ENCODE data around the gene DCHS2. TPM values are rescaled to one million over a fixed set of nuclear protein-coding genes. Genes with fewer than 3 reads are reported as not detected.

The DCHS2 gene
- total RNA-seq, 1 donor = under 0.01 TPM

DNA sequence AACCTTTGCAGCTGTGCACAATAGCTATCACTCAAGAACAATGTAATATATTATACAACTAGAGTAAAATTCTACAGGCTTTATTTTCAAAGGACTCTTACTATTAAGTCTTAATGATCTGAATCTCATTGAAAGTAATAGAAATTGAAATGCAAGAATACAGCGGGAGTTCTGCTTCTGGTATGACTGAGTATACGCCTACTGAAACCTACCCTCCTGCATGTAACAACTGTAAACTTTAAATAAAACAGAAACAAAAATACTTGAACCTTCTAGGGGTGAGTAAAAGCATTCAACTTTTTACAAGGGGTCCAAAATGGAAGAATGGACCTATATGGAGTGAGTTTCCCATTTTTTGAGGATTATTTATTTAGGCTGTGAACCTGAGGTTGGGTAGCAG lies 13.5 kb downstream of the DCHS2 start:
- no peak for DNase-seq (ENCODE audit: low read depth)
- TF ChIP-seq, protein P1, sequence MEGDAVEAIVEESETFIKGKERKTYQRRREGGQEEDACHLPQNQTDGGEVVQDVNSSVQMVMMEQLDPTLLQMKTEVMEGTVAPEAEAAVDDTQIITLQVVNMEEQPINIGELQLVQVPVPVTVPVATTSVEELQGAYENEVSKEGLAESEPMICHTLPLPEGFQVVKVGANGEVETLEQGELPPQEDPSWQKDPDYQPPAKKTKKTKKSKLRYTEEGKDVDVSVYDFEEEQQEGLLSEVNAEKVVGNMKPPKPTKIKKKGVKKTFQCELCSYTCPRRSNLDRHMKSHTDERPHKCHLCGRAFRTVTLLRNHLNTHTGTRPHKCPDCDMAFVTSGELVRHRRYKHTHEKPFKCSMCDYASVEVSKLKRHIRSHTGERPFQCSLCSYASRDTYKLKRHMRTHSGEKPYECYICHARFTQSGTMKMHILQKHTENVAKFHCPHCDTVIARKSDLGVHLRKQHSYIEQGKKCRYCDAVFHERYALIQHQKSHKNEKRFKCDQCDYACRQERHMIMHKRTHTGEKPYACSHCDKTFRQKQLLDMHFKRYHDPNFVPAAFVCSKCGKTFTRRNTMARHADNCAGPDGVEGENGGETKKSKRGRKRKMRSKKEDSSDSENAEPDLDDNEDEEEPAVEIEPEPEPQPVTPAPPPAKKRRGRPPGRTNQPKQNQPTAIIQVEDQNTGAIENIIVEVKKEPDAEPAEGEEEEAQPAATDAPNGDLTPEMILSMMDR (IDR thresholded peaks at IDR 0.05; ENCODE audit: insufficient read depth, low read depth, low read length) = no peak
- no peak overlapping the region for H3K4me3 ChIP-seq (ENCODE audit: low read depth, low read length)

DNA sequence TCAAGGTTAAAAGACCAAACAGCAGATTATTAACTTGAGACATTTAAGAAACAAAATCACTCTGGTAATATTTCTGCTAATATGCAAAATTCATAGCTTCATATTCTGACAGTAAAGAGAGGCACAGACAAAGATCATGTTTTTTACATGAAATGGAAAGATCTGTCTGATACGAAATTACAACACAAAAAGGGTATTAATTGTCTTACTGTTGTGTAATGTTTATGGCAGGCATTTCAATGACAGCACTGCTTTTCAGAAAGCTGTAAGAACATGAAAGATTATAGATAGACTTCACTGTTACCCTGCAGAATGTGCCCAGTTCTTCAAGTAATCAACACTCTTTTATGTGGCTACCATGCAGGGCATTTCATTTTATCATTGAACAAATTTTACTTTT lies 15.4 kb downstream of the DCHS2 start:
- no peak for DNase-seq (ENCODE audit: low read depth)
- TF ChIP-seq, protein P1 (IDR thresholded peaks at IDR 0.05; ENCODE audit: insufficient read depth, low read depth, low read length) = no peak
- H3K4me3 ChIP-seq (ENCODE audit: low read depth, low read length) = no peak overlapping the region

GRCh38 chr4:154475820-154476219 lies 15.8 kb downstream of the DCHS2 start:
- no peak overlapping the region for H3K4me3 ChIP-seq (ENCODE audit: low read depth, low read length)
- no peak for DNase-seq (ENCODE audit: low read depth)
- TF ChIP-seq, protein P1 (IDR thresholded peaks at IDR 0.05; ENCODE audit: insufficient read depth, low read depth, low read length) = no peak

DNA sequence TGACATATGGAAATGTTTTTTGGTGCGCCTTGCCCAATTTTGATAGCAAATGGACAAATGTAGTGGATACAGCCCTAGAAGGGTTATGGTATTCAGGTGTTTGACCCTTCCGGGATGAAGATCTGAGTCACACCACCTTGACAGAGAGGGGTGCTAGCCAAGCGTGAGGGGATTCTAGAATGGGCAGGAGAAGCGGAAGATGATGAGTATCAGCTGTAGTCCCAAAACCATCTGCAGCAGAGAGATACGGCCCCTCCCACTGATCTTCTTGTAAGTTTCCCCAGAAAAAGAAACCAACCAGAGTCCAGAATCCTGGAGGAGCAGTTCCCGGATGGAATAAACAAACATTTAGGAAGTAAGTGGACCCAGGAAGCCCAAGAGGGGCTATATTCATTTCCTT lies 18.1 kb downstream of the DCHS2 start:
- no peak for DNase-seq (ENCODE audit: low read depth)
- no peak overlapping the region for H3K4me3 ChIP-seq (ENCODE audit: low read depth, low read length)
- TF ChIP-seq, protein P1 (IDR thresholded peaks at IDR 0.05; ENCODE audit: insufficient read depth, low read depth, low read length) = no peak

DNA sequence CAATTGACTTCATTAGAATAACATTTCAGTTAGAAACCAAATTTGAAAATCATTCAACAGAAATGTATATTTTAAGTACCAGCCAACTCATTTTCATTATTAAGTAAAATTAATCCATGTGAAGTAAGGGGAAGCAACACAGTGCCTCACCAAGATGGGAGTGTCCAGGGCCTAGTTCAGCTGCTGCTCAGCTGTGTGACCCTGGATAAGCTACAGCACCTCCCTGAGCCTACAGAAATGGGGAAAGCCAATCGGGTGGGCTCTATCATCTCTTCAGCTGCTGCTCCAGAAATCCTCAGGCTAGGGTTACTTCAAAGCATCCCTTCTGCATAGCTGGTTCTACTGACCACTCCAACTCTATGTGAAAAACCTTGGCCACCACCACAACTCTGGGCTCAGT lies 18.7 kb downstream of the DCHS2 start:
- no peak for DNase-seq (ENCODE audit: low read depth)
- TF ChIP-seq, protein P1 (IDR thresholded peaks at IDR 0.05; ENCODE audit: insufficient read depth, low read depth, low read length) = no peak
- H3K4me3 ChIP-seq (ENCODE audit: low read depth, low read length) = no peak overlapping the region

DNA sequence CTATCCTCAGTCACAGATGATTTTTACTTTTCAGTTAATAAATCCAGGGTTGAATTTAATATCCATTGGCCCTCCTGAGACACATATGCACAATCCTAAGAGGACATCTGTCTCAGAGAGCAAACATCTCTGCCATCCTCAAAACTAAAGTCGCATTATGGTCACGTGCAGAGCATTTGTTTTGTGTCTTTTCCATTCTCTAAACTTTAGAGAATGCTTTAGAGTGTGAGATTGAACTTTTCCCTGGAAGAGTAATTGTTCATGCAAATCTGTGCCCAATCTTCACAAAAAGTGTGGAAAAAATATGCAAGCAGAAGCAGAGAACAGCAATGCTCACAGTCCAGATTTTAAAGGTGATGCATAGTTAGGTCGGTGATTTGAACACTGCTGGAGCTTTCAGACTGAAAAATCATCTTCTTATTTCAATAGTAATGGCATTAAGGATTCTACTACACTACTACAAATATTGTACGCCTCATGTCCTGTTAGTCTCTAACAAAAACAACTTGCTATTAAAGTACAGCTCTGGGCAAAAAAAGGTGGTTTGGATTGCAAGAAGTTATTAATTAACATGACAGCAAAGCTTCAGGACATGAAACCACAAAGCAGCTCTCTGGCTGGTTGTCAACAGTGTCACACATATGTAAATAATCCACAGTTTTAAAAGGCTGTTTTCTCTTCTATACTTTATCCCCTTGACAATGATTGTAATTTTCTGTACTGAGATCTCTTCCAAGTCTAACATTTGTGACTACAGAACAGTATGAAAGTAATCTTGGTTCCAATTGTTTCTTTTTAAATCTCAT lies 19.9 kb downstream of the DCHS2 start:
- TF ChIP-seq, protein P1 (IDR thresholded peaks at IDR 0.05; ENCODE audit: insufficient read depth, low read depth, low read length) = no peak
- no peak for DNase-seq (ENCODE audit: low read depth)
- no peak overlapping the region for H3K4me3 ChIP-seq (ENCODE audit: low read depth, low read length)

DNA sequence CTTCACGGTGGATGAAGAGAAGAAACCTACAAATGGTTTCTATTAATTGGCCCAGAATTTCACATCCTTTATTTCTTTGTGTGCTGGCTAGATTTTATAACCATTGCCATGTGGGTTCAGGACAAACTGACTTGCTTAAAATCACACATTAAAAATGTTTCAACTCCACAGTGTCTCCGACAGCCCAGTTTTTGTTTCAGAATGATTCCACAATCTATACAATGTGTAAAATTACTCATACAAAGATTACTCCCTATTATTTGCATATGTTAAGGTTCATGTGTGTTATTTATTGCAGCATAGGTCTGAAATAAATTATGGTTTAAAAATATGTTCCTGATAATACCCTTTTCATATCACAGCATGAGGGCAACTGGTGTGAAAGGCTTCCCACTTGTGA lies 20.6 kb downstream of the DCHS2 start:
- TF ChIP-seq, protein P1 (IDR thresholded peaks at IDR 0.05; ENCODE audit: insufficient read depth, low read depth, low read length) = no peak
- DNase-seq (ENCODE audit: low read depth) = no peak
- no peak overlapping the region for H3K4me3 ChIP-seq (ENCODE audit: low read depth, low read length)

All from fibroblast of villous mesenchyme (primary cell).